DMS53 treated with DMSO at 0.1 percent for 48 hours (cell line): ENCODE measurements around the gene KCNIP3.

Experiments
- DNase-seq: peaks from one replicate; lab custom pipeline; 2025; ENCODE audit not compliant: unreplicated experiment; lab: John Stamatoyannopoulos, UW

KCNIP3 gene

DNA sequence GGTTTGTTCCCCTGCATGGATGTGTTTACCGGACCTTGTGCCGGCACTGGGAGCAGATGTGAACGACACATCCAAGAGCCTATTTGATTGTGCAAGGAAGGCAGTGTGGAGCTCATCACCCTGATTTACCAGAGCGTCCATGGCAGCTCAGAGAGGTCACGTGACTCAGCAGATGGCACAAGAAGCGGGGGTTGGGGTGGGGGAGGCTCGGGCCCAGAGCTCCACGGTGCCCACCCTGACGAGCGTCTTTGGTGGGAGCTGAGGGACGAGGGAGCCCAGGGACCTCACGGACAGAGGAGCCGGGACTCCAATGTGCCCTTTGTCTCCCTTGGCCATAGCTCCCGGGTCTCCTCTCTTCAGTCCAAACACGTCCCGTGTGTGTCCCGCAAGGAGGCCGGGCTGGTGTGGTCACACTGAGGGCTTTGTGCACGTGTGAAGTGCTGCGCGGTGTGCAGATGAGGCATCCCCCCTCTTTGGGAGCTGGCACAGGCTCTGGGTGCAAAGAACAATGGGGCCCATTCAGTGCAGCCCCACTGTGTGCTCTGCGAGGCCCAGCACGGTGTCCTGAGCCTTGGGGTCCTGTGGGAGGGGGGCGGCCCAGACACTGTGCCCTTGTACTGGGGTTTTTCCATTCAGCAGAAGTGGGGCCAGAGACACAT, 15.5 kb downstream of the KCNIP3 start:
- no peak for DNase-seq

DNA sequence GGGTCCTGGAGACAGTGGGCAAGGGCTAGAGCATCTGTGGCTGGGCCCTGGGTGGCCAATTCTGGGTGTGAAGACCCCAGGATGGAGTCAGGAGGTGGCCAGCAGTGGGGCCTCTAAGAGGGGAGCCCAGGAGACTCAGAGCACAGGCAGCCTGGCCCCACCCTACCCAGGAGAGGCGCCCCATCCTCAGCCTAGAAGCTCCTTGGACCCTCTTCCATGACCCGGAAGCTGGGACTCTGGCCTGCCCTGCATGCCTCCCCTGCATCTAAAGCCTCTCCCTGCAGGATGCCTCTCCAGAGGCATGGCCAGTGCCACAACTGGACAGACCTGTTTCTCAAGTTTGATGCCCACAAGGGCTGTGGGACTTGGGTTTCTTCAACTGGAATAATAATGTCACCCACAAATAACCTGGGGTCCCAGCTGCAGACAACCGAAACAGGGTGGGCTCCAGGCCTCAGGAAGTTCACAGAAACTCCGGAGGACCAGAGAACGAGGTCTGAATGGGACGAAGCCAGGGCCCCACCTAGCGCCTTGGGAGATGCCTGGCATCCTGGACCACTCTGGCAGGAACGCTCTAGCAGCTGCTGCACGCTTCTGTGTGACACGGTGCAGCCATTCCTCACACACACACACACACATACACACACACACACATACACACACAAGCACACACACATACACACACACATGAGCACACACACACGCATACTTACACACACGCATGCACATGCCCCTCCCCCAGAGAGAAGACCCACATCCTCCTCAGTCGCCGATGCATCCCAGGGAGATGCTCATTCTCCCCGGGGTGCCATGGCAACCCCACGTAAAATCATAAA, 16.4 kb downstream of the KCNIP3 start:
- peak; percentile 53 for DNase-seq

DNA sequence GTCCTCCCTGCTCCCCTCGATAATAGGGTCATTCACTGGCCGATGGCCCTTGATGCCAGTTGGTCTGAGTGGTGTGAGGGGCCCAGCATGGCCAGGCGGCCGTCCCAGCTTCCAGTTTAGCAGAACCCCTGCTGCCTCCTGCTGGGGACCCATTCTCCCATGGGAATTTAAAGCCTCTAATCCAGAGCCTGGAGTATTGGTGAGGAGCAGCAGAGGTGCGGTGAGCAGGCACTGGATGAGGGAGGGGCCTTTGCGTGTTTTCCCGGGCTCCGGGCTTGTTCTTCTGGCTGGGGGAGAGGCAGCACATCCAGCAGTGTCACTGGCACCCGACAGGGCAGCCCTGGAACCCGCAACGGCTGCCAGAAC, 17.4 kb downstream of the KCNIP3 start:
- DNase-seq: no peak

DNA sequence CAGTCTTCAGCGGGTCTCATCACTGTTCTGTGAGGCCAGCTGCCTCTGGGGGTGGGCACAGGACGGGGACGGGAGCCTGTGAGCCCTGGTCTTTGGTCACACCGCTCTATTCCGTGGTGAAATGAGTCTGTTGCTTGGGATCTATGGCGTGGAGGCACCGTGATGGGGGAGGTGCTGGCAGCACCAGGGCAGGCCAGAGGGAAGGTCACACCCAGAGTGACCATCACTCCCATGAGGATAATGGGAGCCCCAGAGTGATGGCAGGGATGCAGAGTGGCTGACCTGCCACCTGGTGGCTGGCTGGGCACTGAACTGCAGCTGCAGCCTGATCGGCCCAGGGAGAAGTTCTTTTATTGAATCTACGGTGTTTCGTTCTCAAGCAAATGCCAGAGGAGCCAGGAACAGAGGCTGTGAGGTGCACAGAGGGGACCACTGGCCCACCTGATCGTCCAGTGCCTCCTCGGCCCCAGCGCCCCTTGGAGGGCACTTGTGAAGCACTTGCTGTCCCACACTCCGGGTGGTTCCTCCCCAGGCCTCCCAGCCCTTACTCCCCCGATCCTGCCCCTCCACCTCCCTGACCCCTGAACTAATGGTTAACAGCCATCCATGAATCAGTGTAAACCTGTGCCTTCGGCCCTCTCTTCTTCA, 17.9 kb downstream of the KCNIP3 start:
- DNase-seq: peak; percentile 47

DNA sequence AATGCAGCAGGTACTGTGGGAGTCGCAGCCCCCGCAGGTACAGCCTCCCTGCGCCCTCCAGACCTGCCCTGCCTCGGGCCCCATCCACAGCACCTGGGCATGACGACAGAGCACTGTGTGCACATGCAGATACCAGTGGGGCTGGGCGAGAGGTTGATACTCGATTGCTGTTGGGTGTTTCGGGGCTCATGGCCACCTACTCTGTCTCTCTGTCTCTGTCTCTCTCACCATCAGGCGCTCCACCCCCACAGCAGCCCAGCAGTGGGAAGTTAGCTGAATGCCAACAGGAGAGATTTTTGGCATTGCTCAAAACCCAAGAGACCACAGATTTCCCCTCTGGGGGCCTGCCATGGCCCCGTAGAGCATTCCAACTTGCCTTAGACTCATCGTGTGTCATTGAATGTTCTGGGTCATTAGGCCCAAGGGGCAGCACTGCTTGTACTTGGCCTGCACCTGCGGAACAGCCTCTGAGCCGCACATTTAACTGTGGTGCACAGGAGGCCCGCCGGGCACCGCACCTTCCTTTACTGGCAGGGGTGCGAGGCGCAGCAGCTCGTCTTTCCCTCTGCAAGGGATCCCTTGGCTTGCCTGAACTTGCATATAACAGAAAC, 18.8 kb downstream of the KCNIP3 start:
- no peak for DNase-seq

DNA sequence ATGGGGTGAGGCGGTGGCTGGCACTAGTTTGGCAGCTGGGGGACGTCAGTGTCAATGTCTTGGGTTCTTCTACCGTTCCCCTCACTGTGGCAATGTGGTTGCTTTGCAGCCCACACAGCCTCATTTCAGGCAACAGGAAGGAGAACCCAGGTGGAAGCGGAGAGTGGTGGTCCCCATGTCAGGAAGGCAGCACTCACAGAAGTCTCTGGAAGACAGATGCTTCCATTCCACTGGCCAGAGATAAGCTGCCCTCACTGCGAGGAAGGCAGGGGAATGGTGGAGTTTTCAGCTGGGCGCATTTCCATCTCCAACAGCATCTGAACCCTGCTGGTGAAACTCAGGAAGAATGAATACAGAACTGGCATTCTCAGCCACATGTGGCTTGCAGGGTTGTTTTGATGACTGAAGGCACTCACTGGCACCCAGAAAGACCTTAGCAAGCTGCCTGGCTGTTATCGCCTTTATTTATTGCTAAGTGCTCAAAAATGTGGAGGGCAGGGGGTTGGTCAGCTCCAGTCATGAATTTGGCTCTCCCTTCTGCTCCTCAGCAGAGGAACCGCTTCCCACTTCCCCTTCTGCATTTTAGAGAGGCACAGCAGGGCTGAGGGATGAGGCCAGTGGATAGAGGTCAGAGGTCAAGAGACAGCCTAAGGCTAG, 19.4 kb downstream of the KCNIP3 start:
- no peak for DNase-seq

DNA sequence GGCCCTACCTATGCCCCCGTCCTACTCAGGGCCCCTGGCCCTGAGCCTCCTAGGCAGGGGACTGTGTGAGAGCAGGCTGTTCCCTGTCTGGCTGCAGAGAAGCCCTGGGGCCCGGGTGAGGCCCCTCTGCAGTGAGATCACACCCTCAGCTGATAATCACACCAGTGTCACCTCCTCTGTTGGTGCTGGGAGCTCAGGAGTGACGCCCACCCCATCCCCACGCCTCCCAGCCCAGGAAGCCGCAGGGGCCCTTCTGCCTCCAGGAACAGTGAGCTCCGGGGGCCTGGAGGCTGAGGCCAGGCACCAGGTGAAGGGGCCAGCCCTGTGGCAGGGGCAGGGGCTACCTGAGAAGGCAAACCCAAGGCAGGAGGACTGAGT, 20.0 kb downstream of the KCNIP3 start:
- DNase-seq: no peak

DNA sequence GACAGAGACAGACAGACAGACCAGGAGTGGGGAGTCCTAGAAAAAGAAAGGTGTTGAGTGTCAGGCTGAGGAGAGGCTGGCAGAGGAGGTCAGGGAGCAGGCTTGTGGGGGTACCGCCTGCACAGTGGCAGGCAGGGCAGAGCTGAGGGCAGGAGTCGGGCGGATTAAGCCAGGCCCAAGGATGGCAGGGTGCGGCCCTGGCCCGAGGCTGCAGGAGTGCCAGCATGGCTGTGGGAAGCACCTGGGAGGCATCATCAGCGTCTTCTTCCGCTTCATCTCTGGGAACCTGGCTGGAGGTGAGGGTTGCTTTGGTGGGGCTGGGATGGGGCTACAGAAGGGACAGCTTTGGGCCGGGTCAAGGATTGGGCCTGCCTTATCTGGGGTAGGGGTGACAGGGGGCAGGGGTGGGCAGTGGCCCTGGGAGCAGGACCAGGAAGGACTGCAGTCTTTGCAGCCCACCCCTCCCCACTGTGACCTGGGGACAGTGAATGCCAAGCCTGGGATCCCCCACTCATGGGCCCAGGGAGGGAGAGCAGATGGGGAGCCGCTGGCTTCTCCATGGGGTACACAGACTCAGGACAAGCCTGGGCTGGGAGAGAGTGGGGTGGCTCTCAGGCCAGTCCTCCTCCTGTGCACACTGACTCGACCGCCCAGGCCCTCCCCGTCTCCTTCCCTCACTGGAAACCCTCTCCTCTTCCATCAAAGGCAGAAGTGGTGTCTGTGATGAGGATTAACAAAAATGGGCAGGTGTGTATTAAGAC, 20.7 kb downstream of the KCNIP3 start:
- DNase-seq: no peak

DNA sequence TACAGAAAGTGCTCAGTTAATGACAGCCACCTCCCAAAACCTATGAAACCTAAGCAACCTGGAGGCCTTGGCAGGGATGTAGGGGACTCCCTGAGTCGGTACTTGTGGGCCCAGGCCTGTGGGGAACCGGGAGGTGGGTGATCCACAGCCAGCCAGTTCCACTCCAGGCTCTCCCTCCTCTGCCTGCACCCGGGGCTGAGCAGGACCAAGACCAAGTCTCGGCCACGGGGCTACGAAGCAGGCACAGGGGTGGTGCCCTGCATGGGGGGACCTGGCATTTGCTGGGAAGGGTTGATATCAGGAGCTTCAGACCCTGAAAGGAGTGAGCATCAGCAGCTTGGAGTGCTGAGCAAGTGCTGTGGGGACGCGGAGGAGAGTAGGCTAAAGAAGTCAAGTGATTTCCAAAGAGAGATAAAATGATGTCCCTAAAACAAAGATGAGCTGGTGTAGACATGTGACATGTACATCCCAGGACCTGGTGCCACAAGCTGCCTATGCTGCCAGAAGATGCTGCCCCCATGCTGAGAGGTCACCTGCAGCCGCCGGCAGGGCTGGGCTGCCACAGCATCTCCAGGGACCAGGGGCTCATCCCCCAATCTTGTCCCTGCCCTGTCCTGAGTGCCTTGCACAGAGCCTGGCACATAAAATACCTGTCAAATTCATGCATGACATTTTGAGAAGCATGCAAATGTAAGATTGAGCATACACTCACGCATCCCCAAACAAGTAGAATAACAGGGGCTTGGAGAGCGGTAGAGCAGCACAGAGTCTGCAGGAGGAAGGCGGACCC, 21.5 kb downstream of the KCNIP3 start:
- no peak for DNase-seq

DNA sequence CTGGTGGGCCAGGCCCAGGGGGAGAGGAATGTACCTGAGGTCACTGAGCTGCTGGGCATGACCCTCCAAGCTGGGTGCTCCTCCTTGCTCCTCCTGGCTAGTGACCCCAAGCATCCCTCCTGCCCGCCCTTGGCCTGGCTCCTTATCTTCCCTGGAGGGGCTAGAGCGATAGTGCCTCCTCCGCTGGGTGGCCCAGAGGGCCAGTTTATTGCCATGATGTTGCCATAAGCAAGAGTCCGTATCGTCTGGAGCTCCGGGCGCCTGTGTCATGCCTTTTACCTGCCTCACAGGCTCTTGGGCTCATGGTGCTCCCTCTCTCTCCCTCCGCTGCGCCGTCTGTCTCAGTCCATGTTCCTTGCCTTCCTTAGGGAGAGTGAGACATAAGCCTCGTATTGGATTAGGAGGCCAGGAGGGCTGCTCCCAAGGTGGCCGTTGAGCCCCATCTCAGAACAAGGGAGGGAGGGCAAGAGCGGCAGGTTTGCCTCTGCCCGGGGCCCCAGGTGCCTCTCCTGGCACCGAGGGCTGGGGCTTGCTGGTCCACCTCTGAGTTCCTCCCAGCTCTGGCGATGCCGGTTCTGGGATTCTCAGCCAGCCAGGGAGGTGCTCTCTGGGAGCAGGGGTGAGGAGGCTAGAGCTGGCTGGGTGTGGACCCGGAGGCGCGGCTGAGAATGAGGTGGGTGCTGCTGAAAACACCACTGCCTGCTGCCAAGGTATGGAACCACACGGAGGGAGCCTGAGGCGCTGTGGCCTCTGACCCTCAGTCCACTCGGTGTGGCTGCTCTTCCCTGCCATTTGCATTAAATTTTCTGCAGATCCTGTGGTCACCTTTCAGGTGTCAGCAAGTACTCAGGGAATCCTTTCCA, 22.6 kb downstream of the KCNIP3 start:
- DNase-seq: no peak

DNA sequence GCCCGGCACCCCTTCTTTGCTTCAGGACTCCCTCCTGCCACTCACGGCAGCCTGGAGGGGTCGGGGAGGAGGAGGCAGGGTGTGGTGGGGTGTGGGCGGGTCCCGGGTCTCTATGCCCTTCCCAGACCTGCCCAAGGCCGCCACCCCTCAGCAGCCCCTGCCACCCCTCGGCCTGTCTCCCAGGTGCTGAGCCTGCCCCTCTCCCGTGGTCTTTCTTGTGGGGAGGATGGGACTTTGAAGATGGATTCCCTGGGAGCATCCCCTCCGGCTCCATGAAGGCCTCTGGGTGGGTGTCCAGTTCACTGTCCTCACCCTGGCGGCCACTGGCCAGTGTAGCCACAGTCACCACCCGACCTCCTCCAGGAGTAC, 23.2 kb downstream of the KCNIP3 start:
- no peak for DNase-seq

DNA sequence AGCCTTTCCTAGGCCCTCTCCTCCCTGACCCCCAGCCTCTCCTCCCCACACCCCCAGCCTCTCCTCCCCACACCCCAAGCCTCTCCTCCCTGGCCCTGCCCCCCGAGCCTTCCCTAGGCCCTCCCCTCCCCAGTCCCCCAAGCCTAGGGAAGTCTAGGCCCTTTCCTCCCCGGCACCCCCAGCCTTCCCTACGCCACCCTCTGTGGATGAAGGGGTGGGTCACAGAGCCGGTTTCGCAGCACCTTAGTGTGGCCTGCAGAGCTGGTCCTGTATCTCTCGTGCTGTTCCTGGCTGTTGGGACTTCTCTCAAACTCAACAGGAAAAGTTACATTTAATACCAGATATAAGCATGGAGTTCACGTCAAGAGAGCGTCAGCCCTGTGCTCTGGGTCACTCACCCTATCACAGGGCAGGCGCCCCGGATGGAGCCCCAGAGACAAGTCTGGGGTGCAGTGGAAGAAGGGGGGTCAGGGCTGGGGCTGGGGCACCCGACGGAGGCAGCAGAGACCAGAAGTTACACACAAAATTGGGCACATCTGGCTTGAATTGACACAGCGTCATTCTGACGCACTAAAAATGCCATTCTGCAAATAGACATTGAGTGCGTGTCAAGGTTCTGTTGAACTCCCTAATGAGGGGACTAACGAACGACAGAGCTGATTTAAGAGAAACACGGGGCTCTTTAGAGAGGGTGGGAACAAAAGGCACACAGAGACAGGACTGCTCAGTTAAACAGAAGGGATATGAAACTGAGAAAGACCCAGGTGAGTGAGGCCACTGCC, 24.0 kb downstream of the KCNIP3 start:
- DNase-seq: no peak

DNA sequence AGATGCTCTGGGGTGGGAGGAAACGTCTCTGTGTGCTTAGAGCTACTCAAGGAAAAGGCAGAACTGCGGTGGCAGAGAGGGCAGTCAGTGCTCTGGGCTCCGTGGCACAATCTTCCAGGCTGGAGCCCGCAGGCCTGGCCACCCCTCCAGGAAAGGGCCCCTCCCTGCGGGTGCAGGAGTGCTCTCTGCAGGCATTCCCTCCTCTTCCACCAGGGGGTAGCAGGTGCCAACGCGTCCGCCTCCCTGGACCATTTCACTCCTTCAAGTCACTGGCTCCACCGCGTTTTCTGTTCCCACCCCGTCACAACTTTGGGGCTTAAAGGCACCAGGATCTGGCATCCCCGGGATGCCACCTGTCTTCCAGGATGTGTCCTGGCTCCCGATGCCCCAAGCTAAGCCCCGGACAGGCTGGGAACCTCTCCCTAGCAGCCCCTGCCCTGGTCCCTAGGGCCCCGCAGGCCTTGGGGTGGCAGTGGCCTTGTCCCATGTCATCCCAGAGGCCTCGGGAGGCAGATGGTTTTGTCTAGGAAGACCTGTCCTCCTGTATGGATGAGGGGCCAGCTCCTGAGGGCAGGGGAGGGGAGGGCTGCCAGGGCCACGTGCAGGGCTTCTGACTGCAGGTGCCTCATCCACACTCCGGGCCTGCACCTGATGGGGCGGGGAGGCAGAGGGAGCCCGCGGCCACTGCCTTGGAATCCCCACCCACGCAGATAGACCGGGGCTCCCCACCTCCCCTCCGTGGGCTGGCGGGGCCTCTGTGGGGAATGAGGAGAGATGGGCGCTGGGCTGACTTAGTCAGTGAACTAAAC, 26.4 kb downstream of the KCNIP3 start:
- peak; percentile 50 for DNase-seq

DNA sequence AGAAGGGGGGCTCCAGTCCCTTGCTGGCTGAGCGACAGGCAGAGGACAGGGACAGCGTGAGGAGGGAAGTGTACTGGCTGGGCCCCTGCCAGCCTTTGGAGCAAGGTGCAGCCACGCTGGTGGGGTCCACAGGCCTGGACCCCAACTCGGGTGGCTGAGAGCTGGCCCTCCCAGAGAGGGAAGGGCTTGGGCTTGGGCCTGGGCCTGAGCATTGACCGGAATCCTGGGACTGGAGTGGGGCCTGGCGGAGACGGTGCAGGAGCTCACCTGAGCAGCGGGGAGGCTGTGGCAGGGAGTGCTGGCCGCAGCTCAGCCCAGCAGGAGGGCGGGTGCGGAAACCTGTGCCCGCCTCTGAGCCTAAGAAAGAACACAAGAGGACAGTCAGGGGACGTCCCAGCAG, 27.9 kb downstream of the KCNIP3 start:
- DNase-seq: no peak

DNA sequence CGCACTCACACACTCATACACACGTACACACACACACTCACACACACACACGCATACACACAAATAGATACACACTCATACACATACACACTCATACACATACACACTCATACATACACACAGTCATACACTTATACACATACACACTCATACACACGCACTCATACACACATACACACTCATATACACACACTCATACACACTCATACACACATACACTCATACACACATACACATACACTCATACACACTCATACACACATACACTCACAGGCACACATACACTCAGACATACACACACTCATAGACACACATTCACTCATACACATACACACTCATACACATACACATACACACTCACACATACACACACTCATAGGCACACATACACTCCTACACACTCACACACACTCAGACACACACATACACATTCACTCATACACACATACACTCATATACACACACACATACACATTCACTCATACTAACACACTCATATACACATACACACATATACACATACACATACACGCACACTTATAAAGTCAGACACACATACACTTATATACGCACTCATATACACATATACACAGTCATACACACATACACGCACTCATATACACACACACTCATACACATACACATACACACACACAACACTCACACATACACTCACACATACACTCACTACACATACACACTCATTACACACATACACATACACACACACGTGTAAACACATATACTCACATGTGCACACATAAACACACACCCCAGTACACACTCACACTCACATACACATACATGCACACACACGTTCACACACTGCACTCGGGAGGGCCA, 28.7 kb downstream of the KCNIP3 start:
- no peak for DNase-seq

DNA sequence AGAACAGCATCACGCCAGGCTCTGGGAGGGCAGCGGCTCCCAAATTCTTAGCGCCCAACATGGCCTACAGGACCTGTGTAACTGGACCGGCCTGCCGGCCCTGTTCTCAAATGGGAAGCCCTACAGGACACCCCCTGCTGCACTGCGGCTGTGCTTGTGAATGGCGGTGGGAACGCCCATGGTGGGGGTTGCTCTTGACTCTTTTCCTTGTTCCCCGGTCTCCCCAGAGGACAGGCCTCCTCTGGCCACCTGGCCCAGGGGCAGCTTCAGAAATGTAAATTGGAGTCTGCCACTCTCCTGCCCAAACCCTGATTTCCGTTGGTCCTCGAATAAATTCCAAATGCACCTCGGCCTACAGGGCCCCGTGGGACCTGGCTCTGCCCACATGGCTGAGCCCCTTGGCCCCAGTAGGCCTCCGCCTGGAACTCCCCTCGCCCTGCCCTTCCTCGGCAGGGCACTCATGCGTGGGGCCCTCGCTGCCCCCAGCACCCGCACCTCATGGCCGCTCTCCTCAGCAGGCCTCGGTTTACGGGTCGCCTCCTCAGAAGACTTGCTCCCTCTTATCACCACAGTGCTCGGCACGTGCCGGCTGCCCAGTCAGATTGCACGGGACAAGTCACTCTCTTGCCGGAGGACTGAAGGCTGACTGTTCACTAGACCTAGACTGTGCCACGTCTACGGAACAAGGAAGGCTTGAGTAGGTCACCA, 29.4 kb downstream of the KCNIP3 start:
- DNase-seq: no peak
